Activated CD4-positive, alpha-beta T cell treated with anti-CD3 and anti-CD28 coated beads, Interleukin-2, amount 50 U/mL, for 24 hours (primary cell): ENCODE results near the gene FAM135A.
"Not testable (repeated sequence)": the region's sequence is repeated elsewhere in the genome, so short reads cannot be mapped to it uniquely, and the experiment has no call there.

Source experiments
- DNase-seq, 2 donors: peaks; one replicate each; pipeline ENCODE4 v3.0.0-alpha.2; 2020; ENCODE audit warnings: low read depth in 1 of 2, low spot score in 1 of 2

The FAM135A gene

GRCh38 chr6:70456735-70457134, 43.4 kb downstream of the FAM135A start:
- DNase-seq: no peak

- no peak for DNase-seq
Observed at GRCh38 chr6:70459235-70459634, 45.9 kb downstream of the FAM135A start.

- DNase-seq: not testable (repeated sequence)
Observed at GRCh38 chr6:70459699-70460098, 46.4 kb downstream of the FAM135A start.

GRCh38 chr6:70470016-70470415, 56.7 kb downstream of the FAM135A start:
- DNase-seq: no peak

- DNase-seq: not testable (repeated sequence)
Observed at GRCh38 chr6:70470510-70470909, 57.2 kb downstream of the FAM135A start.

GRCh38 chr6:70474751-70475150, 61.4 kb downstream of the FAM135A start:
- no peak for DNase-seq

- DNase-seq: no peak
Observed at GRCh38 chr6:70479236-70479635, 65.9 kb downstream of the FAM135A start.

GRCh38 chr6:70486638-70487037, 73.3 kb downstream of the FAM135A start:
- not testable (repeated sequence) for DNase-seq

GRCh38 chr6:70489364-70489763, 76.1 kb downstream of the FAM135A start:
- no peak for DNase-seq

GRCh38 chr6:70494833-70495232, 81.5 kb downstream of the FAM135A start:
- DNase-seq: no peak

- not testable (repeated sequence) for DNase-seq
Observed at GRCh38 chr6:70495790-70496189, 82.5 kb downstream of the FAM135A start.

GRCh38 chr6:70502484-70502883, 89.2 kb downstream of the FAM135A start:
- no peak for DNase-seq

GRCh38 chr6:70503813-70504465, 90.6 kb downstream of the FAM135A start:
- DNase-seq: no peak

- no peak for DNase-seq
Observed at GRCh38 chr6:70506321-70506720, 93.0 kb downstream of the FAM135A start.

- DNase-seq: no peak
Observed at GRCh38 chr6:70507161-70507560, 93.9 kb downstream of the FAM135A start.

- DNase-seq: no peak
Observed at GRCh38 chr6:70508953-70509352, 95.6 kb downstream of the FAM135A start.

- DNase-seq: no peak
Observed at GRCh38 chr6:70510600-70510999, 97.3 kb downstream of the FAM135A start.

- DNase-seq: no peak
Observed at GRCh38 chr6:70518723-70519122, 105.4 kb downstream of the FAM135A start.

GRCh38 chr6:70520575-70520974, 107.3 kb downstream of the FAM135A start:
- DNase-seq: no peak

GRCh38 chr6:70524721-70525286, 111.5 kb downstream of the FAM135A start:
- DNase-seq: no peak

- no peak for DNase-seq
Observed at GRCh38 chr6:70527071-70527737, 113.9 kb downstream of the FAM135A start.

GRCh38 chr6:70530023-70530422, 116.7 kb downstream of the FAM135A start:
- no peak for DNase-seq

- DNase-seq: no peak
Observed at GRCh38 chr6:70531133-70531532, 117.8 kb downstream of the FAM135A start.
